SH-SY5Y (cell line): ENCODE results near the gene NFIA.

Experiments used
- GATA2 ChIP-seq: IDR thresholded peaks from 2 replicates; pipeline ENCODE4 v1.6.1; 2011; ENCODE audit warnings: mild to moderate bottlenecking, low read depth, low read length
- GATA3 ChIP-seq: IDR thresholded peaks from 2 replicates; pipeline ENCODE4 v1.6.1; 2011; ENCODE audit warnings: low read depth, mild to moderate bottlenecking, low read length, moderate library complexity

GRCh38 chr1:61088163-61088974 lies 6.0 kb downstream of the NFIA start:
- TF ChIP-seq GATA2 = no peak
- TF ChIP-seq GATA3 = no peak
